ENCODE data around the gene ANAPC16. TPM values are rescaled to one million over a fixed set of nuclear protein-coding genes. Genes with fewer than 3 reads are reported as not detected.
"Not testable (repeated sequence)": the region's sequence is repeated elsewhere in the genome, so short reads cannot be mapped to it uniquely, and the experiment has no call there.

The ANAPC16 gene
- total and polyA plus RNA-seq, 7 experiments from 2014 or later: 85.5 to 445 (median 118) TPM

- Histone ChIP-seq H3K27ac (ENCODE audit: low read depth, low read length) (no peak overlapping the region), H3K27me3 (ENCODE audit: control insufficient read depth in 2 of 2, insufficient read depth in 2 of 2, low read length in 2 of 2) (no peaks in the 10 kb centered on the region), H3K9me3 (ENCODE audit: control insufficient read depth in 2 of 3, low read length in 3 of 3) (no peaks in the 10 kb centered on the region), H3K4me3 (ENCODE audit: low read length) (no peak overlapping the region), H3K36me3 (ENCODE audit: control insufficient read depth in 2 of 3, insufficient read depth in 3 of 3, low read length in 3 of 3) (peaks cover 0 to 28% (median 11%) of the 10 kb centered on the region in 3 experiments), H3K4me1 (ENCODE audit: control insufficient read depth in 2 of 2, insufficient read depth in 2 of 2, low read length in 2 of 2) (peaks cover 9 to 14% of the 10 kb centered on the region in 2 donors)
- DNase-seq (no peak), ATAC-seq (no peak)
- ChIA-PET CTCF (interaction anchor here (1.0 to 6.4 kb wide), 6 partner anchors 12 to 57 kb away, joined by 3 to 69 read pairs (median 4); no protein-coding TSS in a partner anchor), POLR2A (interaction anchor here (0.5 to 10.1 kb wide), 10 partner anchors 15 to 1624 kb away, joined by 3 to 174 read pairs (median 4); no protein-coding TSS in a partner anchor)
- Mint-ChIP-seq H3K36me3 (peaks cover 14 to 28% (median 22%) of the 10 kb centered on the region in 5 donors), H3K27me3 (no peaks in the 10 kb centered on the region), H3K4me3 (peak overlapping the region in 4 of 10 donors; percentile 5 to 56 (median 30)), H3K4me1 (peaks cover 28 to 59% (median 51%) of the 10 kb centered on the region in 7 donors), H3K27ac (peak overlapping the region in 8 of 9 donors; percentile 21 to 95 (median 90)), H3K9me3 (peaks cover 0 to 2% (median 0%) of the 10 kb centered on the region in 11 donors)
- intact Hi-C loops (cut with micrococcal nuclease): no loop called here
Observed at GRCh38 chr10:72278668-72279393, 63.0 kb downstream of the ANAPC16 start.

GRCh38 chr10:72279587-72279986, 63.8 kb downstream of the ANAPC16 start:
- Histone ChIP-seq H3K27ac (ENCODE audit: low read depth, low read length) (peak overlapping the region; percentile 14), H3K4me1 (ENCODE audit: control insufficient read depth in 2 of 2, insufficient read depth in 2 of 2, low read length in 2 of 2) (peaks cover 9 to 14% of the 10 kb centered on the region in 2 donors), H3K36me3 (ENCODE audit: control insufficient read depth in 2 of 3, insufficient read depth in 3 of 3, low read length in 3 of 3) (peaks cover 0 to 21% (median 11%) of the 10 kb centered on the region in 3 experiments)
- H3K9me3 ChIP-seq (ENCODE audit: control insufficient read depth in 2 of 3, low read length in 3 of 3); H3K27me3 Mint-ChIP-seq; H3K4me3 Mint-ChIP-seq; H3K9me3 Mint-ChIP-seq; intact Hi-C loops (cut with micrococcal nuclease); H3K4me3 ChIP-seq (ENCODE audit: low read length); DNase-seq; ATAC-seq; H3K27me3 ChIP-seq (ENCODE audit: control insufficient read depth in 2 of 2, insufficient read depth in 2 of 2, low read length in 2 of 2): not testable (repeated sequence)
- peak overlapping the region in 6 of 9 donors; percentile 31 to 83 (median 72) for H3K27ac Mint-ChIP-seq
- ChIA-PET CTCF (interaction anchor here (1.4 to 2.0 kb wide), 3 partner anchors 12 to 57 kb away, joined by 3 to 6 read pairs (median 3); no protein-coding TSS in a partner anchor), POLR2A (interaction anchor here (0.5 to 10.1 kb wide), 7 partner anchors 11 to 55 kb away, joined by 3 to 174 read pairs (median 6); no protein-coding TSS in a partner anchor)
- H3K4me1 Mint-ChIP-seq: peaks cover 30 to 65% (median 57%) of the 10 kb centered on the region in 7 donors
- H3K36me3 Mint-ChIP-seq: peaks cover 14 to 23% (median 20%) of the 10 kb centered on the region in 5 donors

GRCh38 chr10:72283131-72283530, 67.3 kb downstream of the ANAPC16 start:
- Mint-ChIP-seq H3K9me3 (peaks cover 0 to 1% (median 0%) of the 10 kb centered on the region in 11 donors), H3K36me3 (peaks cover 0 to 4% (median 0%) of the 10 kb centered on the region in 5 donors), H3K27ac (peak overlapping the region in 3 of 9 donors; percentile 13 to 43 (median 14)), H3K27me3 (no peaks in the 10 kb centered on the region), H3K4me1 (peaks cover 24 to 62% (median 53%) of the 10 kb centered on the region in 7 donors), H3K4me3 (peak overlapping the region in 1 of 10 donors; percentile 13)
- Histone ChIP-seq H3K4me3 (ENCODE audit: low read length) (no peak overlapping the region), H3K9me3 (ENCODE audit: control insufficient read depth in 2 of 3, low read length in 3 of 3) (no peaks in the 10 kb centered on the region), H3K27ac (ENCODE audit: low read depth, low read length) (no peak overlapping the region), H3K36me3 (ENCODE audit: control insufficient read depth in 2 of 3, insufficient read depth in 3 of 3, low read length in 3 of 3) (no peaks in the 10 kb centered on the region), H3K4me1 (ENCODE audit: control insufficient read depth in 2 of 2, insufficient read depth in 2 of 2, low read length in 2 of 2) (peaks cover 9 to 23% of the 10 kb centered on the region in 2 donors), H3K27me3 (ENCODE audit: control insufficient read depth in 2 of 2, insufficient read depth in 2 of 2, low read length in 2 of 2) (no peaks in the 10 kb centered on the region)
- DNase-seq (no peak), ATAC-seq (no peak)
- ChIA-PET POLR2A (interaction anchor here (0.7 to 2.4 kb wide), 9 partner anchors 8 to 204 kb away, joined by 3 to 14 read pairs (median 4); partner anchors contain the start of gene DDIT4), CTCF (interaction anchor here (2.0 kb wide), 1 partner anchor 8 kb away, joined by 12 read pairs; no protein-coding TSS in a partner anchor)
- intact Hi-C loops (cut with micrococcal nuclease): no loop called here

Other genes with a start within 250 kb of the ANAPC16 start
- 100 to 1,000 TPM; 312 to 543 (median 505) TPM for gene SPOCK2, start 127.5 kb upstream of the ANAPC16 start, total RNA-seq
- 100 to 1,000 TPM; 200 to 250 TPM for gene SPOCK2, start 127.5 kb upstream of the ANAPC16 start, polyA plus RNA-seq
- gene ASCC1, start 264 bp downstream of the ANAPC16 start, total RNA-seq: 10 to 100 TPM; 19.4 to 33.1 (median 24.2) TPM
- gene ASCC1, start 264 bp downstream of the ANAPC16 start, polyA plus RNA-seq: 10 to 100 TPM; 25.2 to 27.1 TPM
- gene DDIT4, start 57.9 kb downstream of the ANAPC16 start, total RNA-seq: 100 to 1,000 TPM in 3 of 5 experiments, 10 to 100 TPM in 2; 25.4 to 335 (median 135) TPM
- 100 to 1,000 TPM in 1 of 2 donors, 10 to 100 TPM in 1; 80.4 to 219 TPM for gene DDIT4, start 57.9 kb downstream of the ANAPC16 start, polyA plus RNA-seq
- gene DNAJB12, start 138.9 kb downstream of the ANAPC16 start, total RNA-seq: 10 to 100 TPM; 24.6 to 40.5 (median 36.2) TPM
- gene DNAJB12, start 138.9 kb downstream of the ANAPC16 start, polyA plus RNA-seq: 10 to 100 TPM; 17.6 to 27.6 TPM

Data from naive thymus-derived CD4-positive, alpha-beta T cell (primary cell).